HAP-1 (cell line): ENCODE data around the gene GAS2.

Experiments
- DNase-seq, 2 experiments: peaks; one replicate each; pipeline ENCODE4 v3.0.0-alpha.2; 2016 to 2020; ENCODE audit warnings: low spot score in 2 of 2
- H3K27me3 ChIP-seq: fragments of 250-450 bp; sonication (Bioruptor Pico); 2 replicates; pipeline ENCODE4 v1.5.1; 2020; ENCODE audit warnings: low read depth, mild to moderate bottlenecking, moderate library complexity
- H3K36me3 ChIP-seq: fragments of 250-450 bp; sonication (Bioruptor Pico); replicated peaks from 2 replicates; pipeline ENCODE4 v1.5.1; 2020; ENCODE audit warnings: mild to moderate bottlenecking
- H3K4me1 ChIP-seq: fragments of 250-450 bp; sonication (Bioruptor Pico); 2 replicates; pipeline ENCODE4 v1.5.1; 2020; ENCODE audit warnings: mild to moderate bottlenecking
- H3K4me3 ChIP-seq: fragments of 250-450 bp; sonication (Bioruptor Pico); 2 replicates; pipeline ENCODE4 v1.5.1; 2020; ENCODE audit warnings: mild to moderate bottlenecking, moderate library complexity
- H3K9me3 ChIP-seq: fragments of 250-450 bp; sonication (Bioruptor Pico); 2 replicates; pipeline ENCODE4 v1.5.1; 2020; ENCODE audit warnings: mild to moderate bottlenecking, moderate library complexity
- in situ Hi-C: fragments of 300-500 bp; cut with MboI; formaldehyde crosslinking; loops from 3 replicates; pipeline ENCODE4 v1.14.3; 2020; ENCODE audit warnings: low sequenced_read_pairs, inconsistent platforms, mixed read lengths

GAS2 gene

DNA sequence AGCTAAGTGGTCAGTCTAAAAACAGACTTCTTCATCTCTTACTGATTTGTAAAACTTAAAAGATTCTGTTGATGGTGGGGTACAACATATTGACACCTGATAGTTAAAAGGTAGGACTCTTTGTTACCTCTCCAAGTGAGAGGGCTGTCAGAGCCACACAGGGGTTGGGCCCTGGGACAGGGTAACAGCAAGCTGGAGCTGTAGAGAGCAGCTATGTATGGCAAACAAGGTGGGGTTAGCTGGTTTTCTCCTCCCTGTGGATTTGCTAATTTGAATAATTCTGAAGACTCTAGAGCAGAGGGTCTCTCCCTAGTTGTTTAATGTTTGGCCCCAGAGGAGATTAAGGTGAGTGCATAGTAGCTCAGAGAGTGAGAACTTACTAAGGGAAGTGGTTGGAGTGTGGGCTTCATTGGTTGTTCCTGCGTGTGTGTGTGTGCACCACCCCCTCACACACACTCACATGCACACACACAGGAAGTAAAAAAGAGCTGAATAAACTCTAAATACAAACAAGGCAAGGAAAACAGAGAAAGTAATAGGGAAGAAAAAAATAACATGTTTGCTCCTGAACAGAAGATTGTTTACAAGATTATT is 9.2 kb upstream of the GAS2 start:
- no peaks in the 10 kb centered on the region for H3K27me3 ChIP-seq
- peaks cover 5% of the 10 kb centered on the region for H3K4me1 ChIP-seq
- DNase-seq: no peak
- no peak overlapping the region for H3K4me3 ChIP-seq
- in situ Hi-C loops: no loop called here
- H3K9me3 ChIP-seq: no peaks in the 10 kb centered on the region
- no peaks in the 10 kb centered on the region for H3K36me3 ChIP-seq

DNA sequence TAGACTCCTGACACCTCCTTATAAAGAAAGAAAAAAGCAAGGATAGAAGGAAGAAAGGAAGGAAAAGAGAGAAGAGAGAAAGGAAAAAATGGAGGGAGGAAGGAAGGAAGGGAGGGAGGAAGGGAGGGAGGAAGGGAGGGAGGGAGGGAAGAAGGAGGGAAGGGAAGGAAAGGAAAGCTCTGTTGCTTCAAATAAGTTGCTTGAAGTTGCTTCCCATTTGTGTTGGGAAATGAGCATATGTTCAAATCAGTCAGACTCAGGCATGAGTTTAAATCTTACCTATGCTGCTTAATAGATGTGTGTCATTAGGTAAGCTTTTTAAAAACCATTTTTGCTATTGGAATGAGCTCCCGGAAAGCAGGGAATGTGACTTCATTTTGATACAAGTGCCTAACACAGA is 6.6 kb upstream of the GAS2 start:
- no peaks in the 10 kb centered on the region for H3K4me1 ChIP-seq
- in situ Hi-C loops: no loop called here

DNA sequence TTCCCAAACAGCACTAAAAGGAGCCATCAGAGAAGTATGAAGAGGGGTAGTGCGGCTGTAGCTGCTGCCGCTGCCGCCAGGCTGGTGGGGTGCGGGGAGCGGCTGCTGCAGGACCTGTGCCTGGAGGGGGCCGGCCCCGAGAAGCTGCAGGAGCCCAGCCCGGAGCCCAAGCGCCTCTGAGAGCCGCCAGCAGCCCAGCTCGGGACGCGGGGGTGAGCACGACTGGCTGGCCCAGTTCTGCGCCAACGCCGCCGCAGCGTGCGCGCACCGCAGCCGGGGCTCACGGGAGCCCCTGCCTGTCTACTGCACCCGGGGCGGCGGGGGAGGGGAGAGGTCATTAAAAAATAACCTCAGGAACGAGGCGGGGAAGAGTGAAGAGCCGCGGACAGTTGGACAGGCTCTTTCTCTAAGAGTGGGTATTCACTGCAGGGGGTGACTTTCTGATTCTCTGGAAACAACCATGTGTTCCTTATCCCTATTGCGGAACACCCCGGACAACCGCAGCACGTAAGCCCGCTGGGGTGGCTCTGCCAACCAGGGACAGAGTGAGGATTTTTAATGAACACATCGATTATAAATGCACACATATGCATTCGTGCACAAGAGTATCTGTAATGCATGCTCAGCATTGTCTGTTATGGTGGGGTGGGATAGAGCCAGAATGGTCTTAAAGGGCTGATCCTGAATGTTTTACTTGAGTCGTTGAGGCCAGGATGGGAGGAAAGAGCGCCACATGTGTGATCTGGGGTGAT is 453 bp downstream of the GAS2 start:
- H3K36me3 ChIP-seq: no peaks in the 10 kb centered on the region
- in situ Hi-C loops: no loop called here
- H3K4me1 ChIP-seq: peaks cover 5% of the 10 kb centered on the region; the same call in 1 of the 2 replicates
- no peaks in the 10 kb centered on the region for H3K9me3 ChIP-seq
- H3K4me3 ChIP-seq: peak overlapping the region; percentile 27
- H3K27me3 ChIP-seq: peaks cover 43% of the 10 kb centered on the region
- peak; percentile 17 to 56 for DNase-seq

More for the DNA sequence above, 6.6 kb upstream of the GAS2 start:
- Histone ChIP-seq H3K27me3 (peaks cover 6% of the 10 kb centered on the region; the same call in 1 of the 2 replicates), H3K36me3 (no peaks in the 10 kb centered on the region), H3K9me3 (no peaks in the 10 kb centered on the region), H3K4me3 (no peak overlapping the region)
- no peak for DNase-seq

DNA sequence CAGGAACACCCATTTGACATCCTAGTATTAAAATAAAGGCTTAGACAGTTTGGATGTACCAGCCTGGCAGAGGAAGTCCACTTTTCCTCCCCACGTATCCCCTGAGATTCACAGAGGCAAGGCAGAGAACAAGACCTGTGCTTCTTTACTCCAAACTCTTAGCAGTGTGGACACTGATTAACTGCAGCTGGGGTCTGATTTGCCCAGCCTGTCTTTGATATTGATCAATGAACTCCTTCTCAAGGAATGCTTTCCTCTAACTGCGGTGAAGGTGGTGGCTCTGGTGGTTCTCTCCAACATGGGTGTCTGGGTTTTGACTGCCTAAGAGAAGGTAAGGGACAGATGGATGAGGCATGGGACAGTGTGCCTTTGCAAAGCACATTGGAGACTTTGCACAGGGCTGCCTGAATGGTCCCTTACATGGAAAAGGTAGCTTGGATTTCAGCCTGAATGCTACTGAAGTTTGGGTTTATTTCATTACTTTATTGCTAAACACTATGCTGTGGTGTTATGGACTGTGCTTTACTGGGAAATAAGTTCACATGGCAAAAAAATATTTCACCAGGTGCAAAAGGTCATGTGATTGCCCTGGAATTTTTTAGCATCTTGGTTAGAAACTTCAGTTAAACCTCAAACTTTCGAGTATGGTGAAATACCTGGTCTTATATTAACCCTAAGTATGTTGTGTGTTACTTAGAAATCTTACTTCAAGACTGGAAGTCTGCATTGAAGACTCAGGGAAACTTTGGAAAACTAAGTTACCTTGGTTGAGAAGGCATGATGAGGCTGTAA is 1.8 kb downstream of the GAS2 start:
- DNase-seq: no peak
- Histone ChIP-seq H3K9me3 (no peaks in the 10 kb centered on the region), H3K4me3 (no peak overlapping the region), H3K27me3 (peaks cover 43% of the 10 kb centered on the region), H3K4me1 (peaks cover 5% of the 10 kb centered on the region; the same call in 1 of the 2 replicates), H3K36me3 (no peaks in the 10 kb centered on the region)
- in situ Hi-C loops: no loop called here

DNA sequence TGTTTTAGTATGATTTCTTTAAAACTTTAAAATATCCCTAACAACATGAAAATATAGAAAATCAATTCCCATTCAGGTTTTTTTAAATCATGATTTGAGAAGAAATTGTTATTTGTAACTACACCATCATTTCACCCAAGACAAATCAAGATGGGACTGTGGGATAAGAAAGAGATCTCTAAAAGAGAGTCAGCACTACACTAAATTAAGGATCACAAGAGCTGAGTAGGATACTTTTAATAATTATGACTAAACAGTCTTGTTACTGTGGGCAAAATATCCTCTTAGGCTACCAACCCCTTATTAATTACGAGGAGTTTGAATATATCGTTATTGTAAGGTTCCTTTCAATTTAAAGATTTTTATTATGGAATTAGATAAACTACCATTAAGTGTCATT is 3.0 kb downstream of the GAS2 start:
- in situ Hi-C loops: no loop called here
- H3K4me3 ChIP-seq: no peak overlapping the region
- H3K9me3 ChIP-seq: no peaks in the 10 kb centered on the region
- peaks cover 5% of the 10 kb centered on the region; the same call in 1 of the 2 replicates for H3K4me1 ChIP-seq
- DNase-seq: no peak
- H3K27me3 ChIP-seq: peaks cover 38% of the 10 kb centered on the region
- no peaks in the 10 kb centered on the region for H3K36me3 ChIP-seq

DNA sequence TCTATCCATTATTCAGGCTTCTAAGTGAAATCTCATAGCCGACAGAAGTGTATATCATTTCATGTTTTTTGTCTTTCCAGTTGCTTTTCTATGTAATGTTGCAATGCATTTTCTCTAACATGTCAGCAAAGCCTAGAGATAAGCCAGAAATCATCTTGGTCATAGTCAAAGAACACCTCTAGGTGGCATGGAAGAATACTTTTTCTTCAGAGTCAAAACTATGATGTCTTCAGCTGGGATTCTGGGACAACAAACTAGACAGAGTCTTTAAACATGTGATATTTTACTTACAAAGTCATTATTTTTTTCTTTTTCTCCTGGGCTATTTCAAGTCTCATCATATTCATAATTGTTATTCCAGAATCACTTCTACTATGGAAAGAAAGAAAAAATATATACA is 4.4 kb downstream of the GAS2 start:
- no peak overlapping the region for H3K4me3 ChIP-seq
- H3K36me3 ChIP-seq: no peaks in the 10 kb centered on the region
- peaks cover 31% of the 10 kb centered on the region for H3K27me3 ChIP-seq
- peaks cover 5% of the 10 kb centered on the region; the same call in 1 of the 2 replicates for H3K4me1 ChIP-seq
- in situ Hi-C loops: no loop called here
- H3K9me3 ChIP-seq: no peaks in the 10 kb centered on the region
- DNase-seq: no peak

DNA sequence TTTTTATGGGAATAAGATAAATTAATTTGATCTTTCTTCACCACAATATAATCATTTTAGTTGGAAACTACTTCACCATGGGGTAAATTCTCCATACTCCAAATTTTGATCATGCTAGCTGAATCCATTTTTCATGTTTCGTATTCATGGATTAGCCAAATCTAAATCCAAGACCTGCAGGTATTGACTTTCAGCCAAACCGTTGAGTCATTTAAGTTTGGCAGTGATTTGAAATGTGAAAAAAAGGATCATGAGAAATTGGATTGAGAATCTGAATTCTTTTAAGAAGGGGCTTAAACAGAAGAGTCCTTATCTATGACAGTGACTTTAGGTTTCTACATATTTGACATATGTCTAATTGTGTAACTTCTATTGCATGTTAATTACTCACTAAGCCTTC is 5.3 kb downstream of the GAS2 start:
- no peaks in the 10 kb centered on the region; the same call in 1 of the 2 replicates for H3K4me1 ChIP-seq
- H3K27me3 ChIP-seq: peaks cover 25% of the 10 kb centered on the region
- no peak for DNase-seq
- H3K4me3 ChIP-seq: no peak overlapping the region
- H3K36me3 ChIP-seq: no peaks in the 10 kb centered on the region
- H3K9me3 ChIP-seq: no peaks in the 10 kb centered on the region
- in situ Hi-C loops: no loop called here

DNA sequence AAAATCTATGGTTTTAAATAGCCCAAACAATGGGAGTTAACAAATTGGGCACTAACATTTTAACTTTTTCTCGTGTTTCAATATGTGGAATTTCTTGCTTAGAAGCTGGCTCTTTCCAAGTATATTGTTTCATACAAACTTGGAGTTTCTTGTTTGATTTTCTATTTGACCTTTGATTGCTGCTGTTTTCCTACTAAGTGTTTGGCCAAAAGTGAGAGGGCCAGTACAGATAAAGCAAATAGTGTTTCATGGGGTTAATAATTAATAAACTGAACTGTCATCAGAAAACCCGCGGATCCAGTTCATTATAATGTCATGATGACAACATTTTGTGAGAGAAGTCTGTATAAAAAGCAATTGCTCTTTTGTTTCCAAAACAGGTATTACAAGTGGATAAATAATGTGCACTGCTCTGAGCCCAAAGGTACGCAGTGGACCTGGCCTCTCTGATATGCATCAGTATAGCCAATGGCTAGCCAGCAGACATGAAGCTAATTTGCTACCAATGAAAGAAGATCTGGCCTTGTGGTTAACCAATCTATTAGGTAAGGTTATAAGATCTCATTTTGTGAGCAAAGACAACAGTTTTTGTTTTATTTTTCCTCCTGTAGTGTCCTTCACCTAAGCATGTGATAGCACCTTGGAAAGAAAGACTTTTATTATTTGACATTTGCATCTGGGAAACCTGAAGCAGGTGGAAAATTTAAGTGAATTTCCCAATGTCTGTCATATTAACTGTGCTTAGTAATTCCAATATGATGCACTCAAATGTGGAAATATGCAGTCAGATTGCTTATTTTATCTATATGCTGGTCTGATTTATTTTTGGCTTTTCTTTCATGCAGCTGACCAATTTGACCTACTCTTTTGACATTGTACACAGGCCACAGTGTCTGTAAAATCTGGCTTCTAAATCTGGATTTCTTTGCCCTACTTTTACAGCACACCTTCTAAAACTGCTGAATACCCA is 8.3 kb downstream of the GAS2 start:
- in situ Hi-C loops: no loop called here
- Histone ChIP-seq H3K36me3 (no peaks in the 10 kb centered on the region), H3K27me3 (peaks cover 10% of the 10 kb centered on the region; the same call in 1 of the 2 replicates), H3K9me3 (no peaks in the 10 kb centered on the region), H3K4me3 (no peak overlapping the region), H3K4me1 (peaks cover 5% of the 10 kb centered on the region; the same call in 1 of the 2 replicates)
- no peak for DNase-seq

DNA sequence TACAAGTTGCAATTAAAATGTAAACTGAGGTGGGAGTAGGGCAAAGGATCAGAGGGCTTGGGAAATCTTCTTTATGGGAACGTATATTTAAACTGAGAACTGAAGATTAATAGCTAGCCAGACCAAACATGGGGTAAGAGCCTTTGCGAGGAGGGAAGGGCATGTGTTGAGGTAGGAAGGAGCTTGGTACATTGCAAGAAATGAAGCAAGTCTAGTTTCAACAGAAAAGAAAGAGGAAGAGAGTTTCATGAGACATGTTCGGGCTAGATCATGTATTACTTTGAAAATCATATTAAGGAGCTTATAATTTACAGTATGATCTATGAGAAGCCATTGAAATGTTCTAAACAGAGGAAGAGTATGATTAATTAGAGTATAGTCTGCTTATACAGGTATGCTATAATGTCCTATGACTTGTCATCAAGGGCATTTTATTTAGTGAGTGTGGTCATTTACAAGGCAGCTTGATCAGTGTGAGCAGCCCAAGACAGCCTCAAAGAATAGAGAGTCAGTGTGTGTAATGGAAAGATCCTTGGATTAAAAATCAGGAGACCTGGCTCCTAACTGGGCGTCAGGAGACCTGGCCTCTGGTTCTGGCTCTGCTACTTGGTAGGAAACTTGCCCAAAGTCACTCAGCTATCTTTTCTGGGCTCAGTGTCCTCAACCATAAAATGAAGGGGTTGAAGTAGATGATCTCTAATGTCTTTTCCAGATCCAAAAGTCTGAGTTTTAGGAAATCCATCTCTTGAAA is 10.9 kb downstream of the GAS2 start:
- Histone ChIP-seq H3K4me1 (peaks cover 5% of the 10 kb centered on the region; the same call in 1 of the 2 replicates), H3K36me3 (no peaks in the 10 kb centered on the region), H3K9me3 (no peaks in the 10 kb centered on the region), H3K4me3 (no peak overlapping the region), H3K27me3 (peaks cover 8% of the 10 kb centered on the region; the same call in 1 of the 2 replicates)
- in situ Hi-C loops: no loop called here
- DNase-seq: no peak

DNA sequence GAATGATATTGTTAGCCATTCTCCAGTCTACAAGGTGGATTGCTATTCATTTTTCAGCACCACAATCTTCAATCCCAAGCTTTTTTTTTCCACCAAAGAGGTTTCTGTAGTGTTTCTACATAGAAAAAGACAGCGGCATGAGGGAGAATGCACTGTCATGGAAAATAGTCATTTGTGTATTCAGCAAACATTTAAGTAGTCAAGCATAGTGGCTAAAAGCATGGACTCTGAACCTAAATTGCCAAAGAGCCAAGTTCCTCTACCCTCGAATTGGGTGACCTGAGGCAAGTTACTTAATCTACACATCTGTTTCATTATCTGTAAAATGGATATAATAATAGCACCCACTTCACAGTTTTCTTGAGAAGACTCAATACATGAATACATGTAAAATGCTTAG is 14.2 kb downstream of the GAS2 start:
- Histone ChIP-seq H3K9me3 (no peaks in the 10 kb centered on the region), H3K36me3 (no peaks in the 10 kb centered on the region), H3K4me3 (no peak overlapping the region), H3K4me1 (peaks cover 5% of the 10 kb centered on the region; the same call in 1 of the 2 replicates), H3K27me3 (peaks cover 8% of the 10 kb centered on the region; the same call in 1 of the 2 replicates)
- in situ Hi-C loops: no loop called here
- DNase-seq: no peak

DNA sequence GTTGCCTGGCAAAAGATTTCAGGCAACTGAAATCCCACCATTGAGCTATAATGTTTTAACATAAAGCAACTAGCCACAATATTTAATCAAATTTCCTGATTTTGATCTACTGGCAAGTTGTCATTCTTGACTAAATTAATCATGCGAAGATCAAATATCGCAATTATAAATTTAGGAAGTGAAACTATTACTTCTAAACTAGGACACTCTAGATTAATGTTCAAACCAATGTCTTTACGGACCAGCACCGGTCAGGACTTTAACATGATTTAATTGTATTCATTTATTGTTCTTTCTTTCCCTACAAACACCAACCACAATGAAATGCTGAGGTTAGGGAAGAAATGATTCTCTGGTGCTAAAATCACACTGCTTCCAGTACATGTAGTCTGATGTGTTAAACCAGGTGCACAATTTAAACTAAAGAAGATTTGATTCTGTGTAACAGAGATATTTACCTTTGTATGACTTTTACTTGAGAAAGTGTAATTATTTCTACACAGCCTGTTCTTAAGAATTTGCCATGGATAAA is 14.9 kb downstream of the GAS2 start:
- H3K27me3 ChIP-seq: peaks cover 8% of the 10 kb centered on the region; the same call in 1 of the 2 replicates
- no peak overlapping the region for H3K4me3 ChIP-seq
- H3K4me1 ChIP-seq: peaks cover 5% of the 10 kb centered on the region; the same call in 1 of the 2 replicates
- no peak for DNase-seq
- in situ Hi-C loops: no loop called here
- no peaks in the 10 kb centered on the region for H3K9me3 ChIP-seq
- no peaks in the 10 kb centered on the region for H3K36me3 ChIP-seq

DNA sequence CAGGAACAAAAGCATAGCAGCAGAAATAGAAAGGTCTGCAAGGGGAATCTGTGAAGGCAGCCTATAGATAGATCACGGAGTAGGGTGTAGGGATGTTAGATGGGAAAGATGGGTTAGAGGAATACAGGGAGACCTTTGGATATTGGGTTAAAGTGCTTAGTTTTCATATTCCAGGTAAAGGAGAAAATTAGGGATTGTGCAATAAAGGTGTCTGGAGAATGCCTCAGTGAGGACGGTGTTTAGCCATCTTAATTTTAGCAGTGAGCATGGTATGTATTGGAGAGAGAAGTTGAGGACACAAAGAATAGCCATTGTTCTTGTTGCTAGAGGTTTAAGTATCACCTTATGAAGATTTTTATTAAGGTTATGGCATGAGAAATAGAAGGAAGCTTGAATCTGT is 17.7 kb downstream of the GAS2 start:
- no peak overlapping the region for H3K4me3 ChIP-seq
- in situ Hi-C loops: no loop called here
- H3K9me3 ChIP-seq: no peaks in the 10 kb centered on the region
- peaks cover 2% of the 10 kb centered on the region; the same call in 1 of the 2 replicates for H3K27me3 ChIP-seq
- peaks cover 1% of the 10 kb centered on the region; the same call in 1 of the 2 replicates for H3K4me1 ChIP-seq
- no peaks in the 10 kb centered on the region for H3K36me3 ChIP-seq
- no peak for DNase-seq
